K562 (cell line): ENCODE results near the gene SCYL1. TPM values are rescaled to one million over a fixed set of nuclear protein-coding genes. Genes with fewer than 3 reads are reported as not detected.

Experiments
- ARID1B ChIP-seq: fragments of 450-650 bp; IDR thresholded peaks from 2 replicates; pipeline ENCODE4 v1.6.1; 2016; ENCODE audit warnings: antibody characterized with exemption, mild to moderate bottlenecking, inconsistent platforms
- CBX8 ChIP-seq: fragments of 200-600 bp; sonication (generic); IDR thresholded peaks from 2 replicates; pipeline ENCODE4 v1.6.1; 2012; ENCODE audit warnings: borderline replicate concordance, mixed run types, low read depth, mild to moderate bottlenecking, moderate library complexity, mixed read lengths, low read length, control low read depth, inconsistent platforms; ENCODE audit not compliant: poor library complexity, severe bottlenecking; ENCODE audit errors: extremely low read depth
- CHCHD3 ChIP-seq: fragments of 250-450 bp; sonication (Bioruptor Pico); IDR thresholded peaks from 2 replicates; pipeline ENCODE4 v2.1.2; 2022; ENCODE audit warnings: mild to moderate bottlenecking
- CHD4 ChIP-seq: fragments of 200-600 bp; sonication (generic); IDR thresholded peaks from 3 replicates; pipeline ENCODE4 v1.6.1; 2012; ENCODE audit warnings: low read depth, mild to moderate bottlenecking, mixed read lengths, low read length, inconsistent platforms; ENCODE audit not compliant: insufficient read depth, insufficient replicate concordance, poor library complexity, severe bottlenecking
- CREB3 ChIP-seq: fragments of 450-650 bp; conservative IDR thresholded peaks from 2 replicates; pipeline ENCODE4 v1.6.1; 2016; ENCODE audit warnings: missing genetic modification characterization, low read depth, mild to moderate bottlenecking, missing compliant biosample characterization, moderate library complexity
- CTBP1 ChIP-seq: fragments of 450-650 bp; IDR thresholded peaks from 2 replicates; pipeline ENCODE4 v1.6.1; 2016; ENCODE audit warnings: borderline replicate concordance
- DMBX1 ChIP-seq: fragments of 250-450 bp; sonication (Bioruptor Pico); IDR thresholded peaks from 2 replicates; pipeline ENCODE4 v1.8.0; 2022; ENCODE audit warnings: inconsistent platforms, mild to moderate bottlenecking, moderate library complexity, borderline replicate concordance
- EP300 ChIP-seq: IDR thresholded peaks from 2 replicates; pipeline ENCODE4 v1.6.1; 2012; ENCODE audit warnings: low read length, improper control_type of control experiment
- EP400 ChIP-seq: fragments of 450-650 bp; IDR thresholded peaks from 2 replicates; pipeline ENCODE4 v1.6.1; 2017; ENCODE audit warnings: antibody characterized with exemption, mild to moderate bottlenecking, moderate library complexity
- FUS ChIP-seq: fragments of 200-400 bp; formaldehyde crosslinking; optimal IDR thresholded peaks from 2 replicates; pipeline ENCODE3; 2017; ENCODE audit warnings: low read depth, low read length
- HDAC1 ChIP-seq, 2 experiments: fragments of 450-650 bp; IDR thresholded peaks; 2 replicates each; pipeline ENCODE4 v1.6.1; 2016 to 2017; ENCODE audit warnings: inconsistent platforms in 1 of 2, mild to moderate bottlenecking in 1 of 2, moderate library complexity in 1 of 2
- NCOA1 ChIP-seq: fragments of 450-650 bp; IDR thresholded peaks from 2 replicates; pipeline ENCODE4 v1.6.1; 2016; ENCODE audit warnings: low read depth
- NONO ChIP-seq, 2 experiments: fragments of 200-400 bp in 1 of 2; fragments of 450-650 bp in 1 of 2; formaldehyde crosslinking in 1 of 2; IDR thresholded peaks; 2 replicates each; pipeline ENCODE4 v1.6.1; 2017; ENCODE audit warnings: low read depth in 2 of 2, mild to moderate bottlenecking in 2 of 2, moderate library complexity in 2 of 2, low read length in 1 of 2
- SMARCA5 ChIP-seq: fragments of 450-650 bp; IDR thresholded peaks from 2 replicates; pipeline ENCODE4 v1.6.1; 2016
- TAF1 ChIP-seq: IDR thresholded peaks from 2 replicates; pipeline ENCODE4 v1.6.1; 2011; ENCODE audit warnings: mild to moderate bottlenecking, low read length, moderate library complexity; ENCODE audit not compliant: insufficient read depth, control insufficient read depth, severe bottlenecking; ENCODE audit errors: extremely low read depth
- ZBTB2 ChIP-seq: fragments of 450-650 bp; IDR thresholded peaks from 2 replicates; pipeline ENCODE4 v1.6.1; 2016; ENCODE audit warnings: antibody characterized with exemption
- ZMIZ1 ChIP-seq, 2 experiments: fragments of 150-350 bp in 1 of 2; IDR thresholded peaks; 2 replicates each; pipeline ENCODE4 v1.6.1; 2012 to 2016; ENCODE audit warnings: low read depth in 2 of 2, low read length in 2 of 2, mild to moderate bottlenecking in 1 of 2, moderate library complexity in 1 of 2
- ZNF398 ChIP-seq: fragments of 250-450 bp; sonication (Bioruptor Pico); IDR thresholded peaks from 2 replicates; pipeline ENCODE4 v1.8.0; 2021; ENCODE audit warnings: moderate library complexity, mild to moderate bottlenecking, inconsistent platforms
- ZNF436 ChIP-seq: fragments of 250-450, 450-650 bp; sonication (Bioruptor Pico); formaldehyde crosslinking; IDR thresholded peaks from 2 replicates; pipeline ENCODE4 v1.7.0; 2020; ENCODE audit warnings: mild to moderate bottlenecking
- polyA plus RNA-seq, 8 experiments: library from polyadenylated mRNA; depleted of rRNA in 4 of 8; stranded (reverse) in 5 of 8; unstranded in 3 of 8; fragments of >200 nt; fragmentation: Nextera tagmentation in 2 of 8; fragmentation: Illumina TruSeq in 1 of 8; extraction: Ambion mirVana in 2 of 8; extraction: Trizol in 1 of 8; gene quantifications; 2 replicates each; pipeline versions ENCODE4 v1.2.1 to v1.2.3, GENCODE V29; 2011 to 2014; ENCODE audit warnings: inconsistent platforms in 1 of 8, missing spikeins in 1 of 8
- total RNA-seq, 7 experiments: library from RNA; depleted of rRNA in 6 of 7; stranded (reverse); fragments of >200 nt in 6 of 7; fragmentation: Illumina TruSeq in 2 of 7; extraction: Trizol in 2 of 7; gene quantifications; 2 replicates each; pipeline versions ENCODE4 v1.2.1 to v1.2.3, GENCODE V29; 2011 to 2021; ENCODE audit warnings: low replicate concordance in 1 of 7

Gene SCYL1
- total and polyA plus RNA-seq, 9 of the 15 experiments (the other 6 are each of a cell fraction or from before 2014, with no cell fraction given) = 1.9 to 145 (median 57.6) TPM

GRCh38 chr11:65516135-65516968, 8.5 kb upstream of the SCYL1 start (continued):
- TF ChIP-seq CHCHD3 (no peak), CREB3 (tag) (no peak), ZMIZ1 (IDR thresholded peaks at IDR 0.05; ENCODE audit: low read depth in 2 of 2, low read length in 2 of 2) (no peak), CBX8 (no peak), CHD4 (no peak), DMBX1 (CRISPR knock-in tag) (no peak), FUS (no peak), ARID1B (peak; percentile 26; the same call in 1 of the 2 replicates), SMARCA5 (no peak), ZNF398 (CRISPR knock-in tag) (no peak), HDAC1 (IDR thresholded peaks at IDR 0.05) (peak in 1 of 2 experiments; percentile 72; a peak in 2 of 4 replicates), ZNF436 (CRISPR knock-in tag) (no peak), CTBP1 (no peak), EP300 (no peak), NCOA1 (no peak), EP400 (no peak), ZBTB2 (peak; percentile 69; the same call in 1 of the 2 replicates), NONO (IDR thresholded peaks at IDR 0.05; ENCODE audit: low read depth in 2 of 2, low read length in 1 of 2) (no peak), TAF1 (no peak)
